Endodermal cell (in vitro differentiated cells): Measurements from ENCODE around the gene CEP128. TPM values are rescaled to one million over a fixed set of nuclear protein-coding genes. Genes with fewer than 3 reads are reported as not detected.

Source experiments
- DNase-seq: peaks from one replicate; pipeline ENCODE4 v3.0.0-alpha.2; 2017
- H3K27ac ChIP-seq: 2 replicates; pipeline ENCODE4 v1.5.1; 2013; ENCODE audit warnings: mild to moderate bottlenecking, low read depth, low read length, moderate library complexity
- H3K27me3 ChIP-seq: 2 replicates; pipeline ENCODE4 v1.6.1; 2013; ENCODE audit warnings: mild to moderate bottlenecking, low read length, moderate library complexity; ENCODE audit not compliant: insufficient read depth, control insufficient read depth, poor library complexity, severe bottlenecking
- H3K36me3 ChIP-seq: 2 replicates; pipeline ENCODE4 v1.7.0; 2013; ENCODE audit warnings: mild to moderate bottlenecking, low read length, moderate library complexity; ENCODE audit not compliant: control insufficient read depth, insufficient read depth
- H3K4me1 ChIP-seq: one replicate; pipeline ENCODE4 v1.7.0; 2013; ENCODE audit warnings: low read length; ENCODE audit not compliant: control insufficient read depth, insufficient read depth
- H3K4me3 ChIP-seq: 2 replicates; pipeline ENCODE4 v1.5.1; 2013; ENCODE audit warnings: mild to moderate bottlenecking, low read length, moderate library complexity
- H3K9ac ChIP-seq: 2 replicates; pipeline ENCODE4 v1.6.1; 2013; ENCODE audit warnings: mild to moderate bottlenecking, low read length, moderate library complexity; ENCODE audit not compliant: poor library complexity, severe bottlenecking; ENCODE audit errors: extremely low read depth
- H3K9me3 ChIP-seq: 2 replicates; pipeline ENCODE4 v1.6.1; 2013; ENCODE audit warnings: mild to moderate bottlenecking, low read length, moderate library complexity; ENCODE audit not compliant: control insufficient read depth
- H3K27ac Mint-ChIP-seq: 2 replicates; pipeline ENCODE4 v1.8.0; 2020; ENCODE audit warnings: mixed read lengths
- H3K27me3 Mint-ChIP-seq: 2 replicates; pipeline ENCODE4 v1.8.0; 2021; ENCODE audit warnings: mild to moderate bottlenecking, mixed read lengths; ENCODE audit not compliant: insufficient read depth
- H3K36me3 Mint-ChIP-seq: 2 replicates; pipeline ENCODE4 v1.8.0; 2020; ENCODE audit warnings: low read depth, mixed read lengths
- H3K4me1 Mint-ChIP-seq: 2 replicates; pipeline ENCODE4 v1.8.0; 2020; ENCODE audit warnings: mixed read lengths
- H3K4me3 Mint-ChIP-seq: 2 replicates; pipeline ENCODE4 v1.8.0; 2020; ENCODE audit warnings: mild to moderate bottlenecking, moderate library complexity, mixed read lengths
- H3K9me3 Mint-ChIP-seq: 2 replicates; pipeline ENCODE4 v1.8.0; 2020; ENCODE audit warnings: mild to moderate bottlenecking, mixed read lengths
- CTCF ChIP-seq: fragments of 200-600 bp; sonication (generic); conservative IDR thresholded peaks from 2 replicates; pipeline ENCODE4 v1.5.0; 2021; ENCODE audit warnings: antibody characterized with exemption, mild to moderate bottlenecking
- WGBS, 2 experiments: methylation state at CpG; one replicate each; pipeline versions ENCODE4 v1.1.5 to v1.1.7; 2013; ENCODE audit warnings: missing lambda C conversion rate in 2 of 2, mixed read lengths in 1 of 2; ENCODE audit not compliant: insufficient coverage in 1 of 2, insufficient read length in 1 of 2; 5-methylcytosine and 5-hydroxymethylcytosine counted together
- total RNA-seq, 2 donors: library from RNA; stranded (reverse); fragmentation: NEBNext Ultra II Directional in 1 of 2; extraction: Animal tissue kit (Norgen Biotek cat#: 25700) in 1 of 2; gene quantifications; 2 replicates in 1 of 2; 3 replicates in 1 of 2; pipeline ENCODE4 v1.2.1, GENCODE V29; 2021

The CEP128 gene
- total RNA-seq, 2 donors from 2014 or later: 21.6 to 29.0 TPM

GRCh38 chr14:80584744-80585505 lies 356.6 kb downstream of the CEP128 start:
- H3K27ac ChIP-seq: no peak overlapping the region
- H3K9me3 ChIP-seq: peaks cover 1% of the 10 kb centered on the region
- Mint-ChIP-seq H3K27me3 (peaks cover 37% of the 10 kb centered on the region), H3K36me3 (no peaks in the 10 kb centered on the region), H3K9me3 (no peaks in the 10 kb centered on the region), H3K4me3 (no peak overlapping the region), H3K27ac (no peak overlapping the region), H3K4me1 (peaks cover 21% of the 10 kb centered on the region)
- H3K9ac ChIP-seq: no peak overlapping the region
- no peak for DNase-seq
- peaks cover 5% of the 10 kb centered on the region for H3K4me1 ChIP-seq
- peaks cover 36% of the 10 kb centered on the region for H3K27me3 ChIP-seq
- 84 to 100% methylated on average over 1 to 2 of the region's 2 CpGs for WGBS, 2 experiments
- peak overlapping the region; percentile 36 for H3K4me3 ChIP-seq
- no peaks in the 10 kb centered on the region for H3K36me3 ChIP-seq
- TF ChIP-seq CTCF: no peak

DNA sequence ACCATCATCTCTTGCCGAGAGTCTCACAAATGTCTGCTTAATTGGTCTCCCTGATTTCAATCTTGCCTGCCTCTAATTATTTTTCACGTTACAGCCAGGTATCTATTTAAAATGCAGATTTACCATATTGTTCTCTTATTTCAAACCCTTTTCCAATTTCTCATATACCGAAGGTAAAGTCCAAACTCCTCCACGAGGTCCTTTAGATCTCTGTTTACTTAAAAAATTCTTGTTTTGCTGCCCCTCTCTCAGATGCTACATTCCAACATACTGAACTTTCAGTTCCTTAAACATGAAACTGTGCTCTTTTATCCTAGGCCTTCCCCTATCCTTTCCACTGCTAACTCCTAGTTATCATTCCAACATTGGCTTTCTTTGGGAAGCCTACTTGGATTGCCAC lies 363.9 kb downstream of the CEP128 start:
- no peak for TF ChIP-seq CTCF
- Histone ChIP-seq H3K9ac (no peak overlapping the region), H3K4me3 (no peak overlapping the region), H3K9me3 (no peaks in the 10 kb centered on the region), H3K27ac (no peak overlapping the region), H3K36me3 (no peaks in the 10 kb centered on the region), H3K27me3 (peaks cover 27% of the 10 kb centered on the region), H3K4me1 (no peaks in the 10 kb centered on the region)
- H3K4me3 Mint-ChIP-seq: no peak overlapping the region
- H3K36me3 Mint-ChIP-seq: no peaks in the 10 kb centered on the region
- H3K4me1 Mint-ChIP-seq: peaks cover 25% of the 10 kb centered on the region
- peaks cover 27% of the 10 kb centered on the region for H3K27me3 Mint-ChIP-seq
- WGBS, 2 experiments: 94 to 95% methylated on average over 4 of the region's 4 CpGs
- no peak for DNase-seq
- no peak overlapping the region for H3K27ac Mint-ChIP-seq
- H3K9me3 Mint-ChIP-seq: no peaks in the 10 kb centered on the region

DNA sequence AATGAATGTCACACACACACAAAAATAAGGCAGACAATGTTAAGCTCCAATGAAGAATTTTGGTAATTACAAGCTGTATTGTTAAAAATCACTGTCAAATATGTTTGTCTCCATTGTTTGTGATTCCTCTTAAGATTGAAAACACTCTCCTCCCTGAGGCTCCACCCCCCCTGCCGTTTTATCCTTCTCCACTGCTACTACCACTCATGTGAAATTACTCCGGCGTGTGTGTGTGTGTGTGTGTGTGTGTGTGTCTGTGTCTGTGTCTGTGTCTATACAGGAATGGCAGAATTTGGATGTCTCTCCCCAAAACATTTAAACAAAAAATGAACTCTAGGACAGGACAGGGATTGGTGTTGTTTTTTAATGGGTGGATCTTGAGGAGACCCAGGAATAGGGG lies 365.1 kb downstream of the CEP128 start:
- H3K36me3 ChIP-seq: no peaks in the 10 kb centered on the region
- H3K4me1 Mint-ChIP-seq: peaks cover 25% of the 10 kb centered on the region
- no peak overlapping the region for H3K27ac Mint-ChIP-seq
- H3K36me3 Mint-ChIP-seq: no peaks in the 10 kb centered on the region
- WGBS, 2 experiments: no CpG with 5 or more reads among the region's 3 CpGs
- H3K27me3 ChIP-seq: peaks cover 15% of the 10 kb centered on the region
- no peaks in the 10 kb centered on the region for H3K9me3 Mint-ChIP-seq
- peaks cover 15% of the 10 kb centered on the region for H3K27me3 Mint-ChIP-seq
- no peak for TF ChIP-seq CTCF
- H3K4me3 ChIP-seq: no peak overlapping the region
- DNase-seq: peak; percentile 52
- no peaks in the 10 kb centered on the region for H3K4me1 ChIP-seq
- H3K27ac ChIP-seq: no peak overlapping the region
- H3K9ac ChIP-seq: no peak overlapping the region
- no peaks in the 10 kb centered on the region for H3K9me3 ChIP-seq
- H3K4me3 Mint-ChIP-seq: no peak overlapping the region
